IMR-90 (cell line): ENCODE measurements around the gene SYNE1. TPM values are rescaled to one million over a fixed set of nuclear protein-coding genes. Genes with fewer than 3 reads are reported as not detected.

Experiments used
- ATAC-seq: fragments of 200-7000 bp; cut with Tn5 transposase; 2 replicates; pipeline ENCODE4 v1.9.1; 2020; ENCODE audit warnings: low read depth, mild to moderate bottlenecking, moderate library complexity
- BruUV-seq: library from RNA; stranded (reverse); fragments of 400-500 nt; replicated peaks from 2 replicates; lab custom pipeline; 2021; lab: Mats Ljungman, UMichigan
- CTCF ChIA-PET: fragments of 300-600 bp; formaldehyde crosslinking; extraction: SDS; loops from one replicate; lab custom pipeline; 2021; ENCODE audit warnings: antibody characterized with exemption; lab: Yijun Ruan, JAX
- POLR2A ChIA-PET: fragments of 300-600 bp; sonication (Branson Sonifier 250); formaldehyde crosslinking; loops from one replicate; lab custom pipeline; 2022; ENCODE audit warnings: antibody characterized with exemption; ENCODE audit not compliant: unreplicated experiment; lab: Charles Lee
- DNase-seq: peaks from one replicate; pipeline ENCODE4 v3.0.0; 2013
- H2AFZ ChIP-seq: replicated peaks from 2 replicates; pipeline ENCODE3; 2013; ENCODE audit warnings: low read length, mild to moderate bottlenecking; ENCODE audit not compliant: poor library complexity
- H2AK5ac ChIP-seq: 2 replicates; pipeline ENCODE4 v1.6.1; 2013; ENCODE audit warnings: low read depth, low read length, inconsistent platforms
- H2AK9ac ChIP-seq: replicated peaks from 2 replicates; pipeline ENCODE3; 2013; ENCODE audit warnings: mild to moderate bottlenecking, low read depth, low read length, moderate library complexity; ENCODE audit not compliant: poor library complexity
- H2BK120ac ChIP-seq: 2 replicates; pipeline ENCODE4 v1.6.1; 2013; ENCODE audit warnings: low read depth, low read length, inconsistent platforms
- H2BK15ac ChIP-seq: 3 replicates; pipeline ENCODE4 v1.6.1; 2013; ENCODE audit warnings: low read depth, low read length, inconsistent platforms
- H2BK20ac ChIP-seq: 2 replicates; pipeline ENCODE4 v1.6.1; 2013; ENCODE audit warnings: low read depth, mild to moderate bottlenecking, inconsistent platforms, low read length, moderate library complexity
- H2BK5ac ChIP-seq: 2 replicates; pipeline ENCODE4 v1.6.1; 2013; ENCODE audit warnings: mild to moderate bottlenecking, low read depth, low read length, inconsistent platforms; ENCODE audit not compliant: poor library complexity, severe bottlenecking
- H3K14ac ChIP-seq: replicated peaks from 2 replicates; pipeline ENCODE4 v1.6.1; 2013; ENCODE audit warnings: low read depth, low read length, inconsistent platforms
- H3K18ac ChIP-seq: 2 replicates; pipeline ENCODE4 v1.6.1; 2013; ENCODE audit warnings: low read depth, low read length, control low read depth
- H3K23ac ChIP-seq: 2 replicates; pipeline ENCODE4 v1.6.1; 2013; ENCODE audit warnings: low read depth, low read length, inconsistent platforms
- H3K27ac ChIP-seq: 2 replicates; pipeline ENCODE4 v1.5.1; 2013; ENCODE audit warnings: mild to moderate bottlenecking, control low read depth, low read length; ENCODE audit not compliant: insufficient read depth
- H3K27me3 ChIP-seq: 2 replicates; pipeline ENCODE4 v1.6.1; 2013; ENCODE audit warnings: low read length; ENCODE audit not compliant: control insufficient read depth, insufficient read depth
- H3K36me3 ChIP-seq: 2 replicates; pipeline ENCODE4 v1.6.1; 2013; ENCODE audit warnings: low read length, mixed read lengths; ENCODE audit not compliant: control insufficient read depth, insufficient read depth
- H3K4ac ChIP-seq: 2 replicates; pipeline ENCODE4 v1.6.1; 2013; ENCODE audit warnings: low read depth, low read length, inconsistent platforms
- H3K4me1 ChIP-seq: 2 replicates; pipeline ENCODE4 v1.6.1; 2013; ENCODE audit warnings: low read length, mixed read lengths; ENCODE audit not compliant: control insufficient read depth, insufficient read depth
- H3K4me2 ChIP-seq: 2 replicates; pipeline ENCODE4 v1.6.1; 2013; ENCODE audit warnings: low read depth, mild to moderate bottlenecking, control low read depth, low read length, moderate library complexity
- H3K4me3 ChIP-seq: 2 replicates; pipeline ENCODE4 v1.5.1; 2013; ENCODE audit warnings: low read depth, mild to moderate bottlenecking, control low read depth, low read length, moderate library complexity; ENCODE audit not compliant: insufficient read depth
- H3K56ac ChIP-seq: 2 replicates; pipeline ENCODE4 v1.6.1; 2013; ENCODE audit warnings: low read length, inconsistent platforms; ENCODE audit not compliant: insufficient read depth; ENCODE audit errors: extremely low read depth
- H3K79me1 ChIP-seq, 2 experiments: 2 replicates each; pipeline ENCODE4 v1.6.1; 2013; ENCODE audit warnings: low read length in 2 of 2, inconsistent platforms in 1 of 2, low read depth in 1 of 2
- H3K9ac ChIP-seq: 2 replicates; pipeline ENCODE4 v1.6.1; 2013; ENCODE audit warnings: low read depth, low read length, control low read depth
- H3K9me1 ChIP-seq: 2 replicates; pipeline ENCODE4 v1.6.1; 2013; ENCODE audit warnings: low read length, inconsistent platforms; ENCODE audit not compliant: insufficient read depth
- H3K9me3 ChIP-seq: 2 replicates; pipeline ENCODE4 v1.6.1; 2013; ENCODE audit warnings: low read length; ENCODE audit not compliant: control insufficient read depth, insufficient read depth
- H4K20me1 ChIP-seq: 2 replicates; pipeline ENCODE4 v1.6.1; 2013; ENCODE audit warnings: low read length, inconsistent platforms; ENCODE audit not compliant: insufficient read depth
- H4K5ac ChIP-seq: 2 replicates; pipeline ENCODE4 v1.6.1; 2013; ENCODE audit warnings: mild to moderate bottlenecking, low read depth, low read length, control low read depth
- H4K8ac ChIP-seq, 2 experiments: 2 replicates each; pipeline ENCODE4 v1.6.1; 2013; ENCODE audit warnings: low read depth in 2 of 2, low read length in 2 of 2, control low read depth in 1 of 2, inconsistent platforms in 1 of 2
- H4K91ac ChIP-seq: 2 replicates; pipeline ENCODE4 v1.6.1; 2013; ENCODE audit warnings: low read depth, low read length, inconsistent platforms; ENCODE audit not compliant: insufficient read depth
- BHLHE40 ChIP-seq: fragments of 150-350 bp; IDR thresholded peaks from 2 replicates; pipeline ENCODE4 v1.6.1; 2016; ENCODE audit warnings: mild to moderate bottlenecking, low read depth, low read length
- POLR2A ChIP-seq: IDR thresholded peaks from 2 replicates; pipeline ENCODE4 v1.6.1; 2012; ENCODE audit warnings: mild to moderate bottlenecking, low read depth, low read length
- RAD21 ChIP-seq: IDR thresholded peaks from 2 replicates; pipeline ENCODE4 v1.6.1; 2012; ENCODE audit warnings: low read length, improper control_type of control experiment
- RCOR1 ChIP-seq: IDR thresholded peaks from 2 replicates; pipeline ENCODE4 v1.6.1; 2012; ENCODE audit warnings: mild to moderate bottlenecking, low read length, improper control_type of control experiment; ENCODE audit not compliant: insufficient replicate concordance
- RFX5 ChIP-seq: IDR thresholded peaks from 2 replicates; pipeline ENCODE4 v1.8.0; 2012; ENCODE audit warnings: low read depth, mild to moderate bottlenecking, low read length, moderate library complexity
- WGBS, 2 experiments: methylation state at CpG; one replicate each; pipeline versions ENCODE4 v1.1.5 to v1.1.7; 2013; ENCODE audit warnings: missing lambda C conversion rate in 2 of 2; ENCODE audit not compliant: insufficient read length in 1 of 2; ENCODE audit errors: extremely low coverage in 2 of 2; 5-methylcytosine and 5-hydroxymethylcytosine counted together
- dilution Hi-C: fragments of 300-500 bp; cut with HindIII; formaldehyde crosslinking; loops from one replicate; pipeline ENCODE4 v1.14.3; 2018; ENCODE audit warnings: low sequenced_read_pairs; ENCODE audit not compliant: unreplicated experiment
- in situ Hi-C: fragments of 300-500 bp; cut with MboI; formaldehyde crosslinking; loops from 3 replicates; pipeline ENCODE4 v1.14.3; 2019; ENCODE audit warnings: low sequenced_read_pairs, inconsistent platforms, mixed read lengths
- intact Hi-C: fragments of 100-400 bp; cut with micrococcal nuclease; formaldehyde crosslinking; loops from 2 replicates; pipeline ENCODE4 v1.10.0; 2022
- polyA plus RNA-seq, 3 experiments: library from polyadenylated mRNA; depleted of rRNA; stranded (reverse); fragments of >200 nt; gene quantifications; 2 replicates each; pipeline ENCODE4 v1.2.3, GENCODE V29; 2012; ENCODE audit warnings: low replicate concordance in 1 of 3
- total RNA-seq: library from RNA; depleted of rRNA; stranded (reverse); fragments of >200 nt; gene quantifications from 2 replicates; pipeline ENCODE4 v1.2.3, GENCODE V29; 2012
- TF ChIP-seq, protein P1 (sequence below): conservative IDR thresholded peaks from 2 replicates; pipeline ENCODE4 v1.5.1; 2012; ENCODE audit warnings: mild to moderate bottlenecking, low read depth, low read length, improper control_type of control experiment
- TF ChIP-seq, protein P2 (sequence below): fragments of 150-350 bp; IDR thresholded peaks from 2 replicates; pipeline ENCODE4 v1.6.1; 2017; ENCODE audit warnings: mild to moderate bottlenecking, antibody characterized with exemption, low read length, low read depth

Gene SYNE1
- total and polyA plus RNA-seq, 2 of the 4 experiments (the other 2 are of a cell fraction): 34.1 to 159 TPM

DNA sequence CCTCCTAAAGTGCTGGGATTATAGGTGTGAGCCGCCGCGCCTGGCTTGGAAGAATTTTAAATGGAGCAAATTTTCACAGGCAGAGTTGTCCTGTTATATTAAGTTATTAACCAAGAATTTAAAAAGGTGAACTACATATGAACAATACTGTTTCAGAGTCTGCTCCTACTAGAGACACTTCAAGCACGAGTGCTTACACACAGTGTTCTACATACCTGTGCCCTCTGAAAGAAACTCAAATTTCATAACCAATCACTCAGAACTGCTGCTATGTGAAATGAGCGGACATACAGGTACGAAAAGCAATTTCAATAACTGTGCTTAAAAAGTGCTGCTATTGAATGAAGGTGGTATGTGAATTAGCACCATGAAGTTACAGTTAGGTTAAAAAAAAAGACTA lies 262.0 kb downstream of the SYNE1 start:
- TF ChIP-seq BHLHE40: no peak
- TF ChIP-seq, protein P1, sequence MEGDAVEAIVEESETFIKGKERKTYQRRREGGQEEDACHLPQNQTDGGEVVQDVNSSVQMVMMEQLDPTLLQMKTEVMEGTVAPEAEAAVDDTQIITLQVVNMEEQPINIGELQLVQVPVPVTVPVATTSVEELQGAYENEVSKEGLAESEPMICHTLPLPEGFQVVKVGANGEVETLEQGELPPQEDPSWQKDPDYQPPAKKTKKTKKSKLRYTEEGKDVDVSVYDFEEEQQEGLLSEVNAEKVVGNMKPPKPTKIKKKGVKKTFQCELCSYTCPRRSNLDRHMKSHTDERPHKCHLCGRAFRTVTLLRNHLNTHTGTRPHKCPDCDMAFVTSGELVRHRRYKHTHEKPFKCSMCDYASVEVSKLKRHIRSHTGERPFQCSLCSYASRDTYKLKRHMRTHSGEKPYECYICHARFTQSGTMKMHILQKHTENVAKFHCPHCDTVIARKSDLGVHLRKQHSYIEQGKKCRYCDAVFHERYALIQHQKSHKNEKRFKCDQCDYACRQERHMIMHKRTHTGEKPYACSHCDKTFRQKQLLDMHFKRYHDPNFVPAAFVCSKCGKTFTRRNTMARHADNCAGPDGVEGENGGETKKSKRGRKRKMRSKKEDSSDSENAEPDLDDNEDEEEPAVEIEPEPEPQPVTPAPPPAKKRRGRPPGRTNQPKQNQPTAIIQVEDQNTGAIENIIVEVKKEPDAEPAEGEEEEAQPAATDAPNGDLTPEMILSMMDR: no peak
- TF ChIP-seq, protein P2, sequence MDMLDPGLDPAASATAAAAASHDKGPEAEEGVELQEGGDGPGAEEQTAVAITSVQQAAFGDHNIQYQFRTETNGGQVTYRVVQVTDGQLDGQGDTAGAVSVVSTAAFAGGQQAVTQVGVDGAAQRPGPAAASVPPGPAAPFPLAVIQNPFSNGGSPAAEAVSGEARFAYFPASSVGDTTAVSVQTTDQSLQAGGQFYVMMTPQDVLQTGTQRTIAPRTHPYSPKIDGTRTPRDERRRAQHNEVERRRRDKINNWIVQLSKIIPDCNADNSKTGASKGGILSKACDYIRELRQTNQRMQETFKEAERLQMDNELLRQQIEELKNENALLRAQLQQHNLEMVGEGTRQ: no peak
- TF ChIP-seq RFX5: no peak
- TF ChIP-seq RCOR1: no peak
- no peak for TF ChIP-seq POLR2A
- TF ChIP-seq RAD21: no peak
- no peak overlapping the region for H3K4me2 ChIP-seq
- H3K4me3 ChIP-seq: no peak overlapping the region
- in situ Hi-C loops: no loop called here
- no peaks in the 10 kb centered on the region for H3K27me3 ChIP-seq
- no peak overlapping the region for H4K8ac ChIP-seq
- DNase-seq (no peak), ATAC-seq (no peak)
- H3K4ac ChIP-seq: no peak overlapping the region
- H3K36me3 ChIP-seq: peaks cover 14% of the 10 kb centered on the region
- no peak overlapping the region for H3K56ac ChIP-seq
- H3K9me1 ChIP-seq: peaks cover 6% of the 10 kb centered on the region
- POLR2A ChIA-PET: no interaction called here
- intact Hi-C loops: no loop called here
- peaks cover 9% of the 10 kb centered on the region; the same call in 1 of the 2 replicates for H4K20me1 ChIP-seq
- H2BK5ac ChIP-seq: no peak overlapping the region
- H3K9ac ChIP-seq: no peak overlapping the region
- H3K18ac ChIP-seq: no peak overlapping the region
- H3K4me1 ChIP-seq: peaks cover 6% of the 10 kb centered on the region
- no TSS peak for BruUV-seq
- no peak overlapping the region for H2AK9ac ChIP-seq
- H2BK15ac ChIP-seq: no peak overlapping the region
- no peaks in the 10 kb centered on the region for H3K9me3 ChIP-seq
- dilution Hi-C loops: no loop called here
- H2AK5ac ChIP-seq: no peak overlapping the region
- CTCF ChIA-PET: no interaction called here
- H4K5ac ChIP-seq: no peak overlapping the region
- H4K91ac ChIP-seq: no peak overlapping the region
- H2BK120ac ChIP-seq: no peak overlapping the region
- peaks cover 12 to 24% of the 10 kb centered on the region in 2 experiments for H3K79me1 ChIP-seq
- WGBS, 2 experiments: no CpG with 5 or more reads among the region's 6 CpGs
- no peak overlapping the region for H3K23ac ChIP-seq
- no peak overlapping the region for H2AFZ ChIP-seq
- no peak overlapping the region for H3K27ac ChIP-seq
- no peak overlapping the region for H2BK20ac ChIP-seq
- no peak overlapping the region for H3K14ac ChIP-seq
